ENCODE data around the gene RELB.

Gene RELB

GRCh38 chr19:45079063-45079910, 78.0 kb downstream of the RELB start, which contains the start of gene GEMIN7:
Gene GEMIN7 (plus strand): TSS chr19:45079260. CDS start chr19:45090115, 10,855 bp downstream.
- DNase-seq (ENCODE audit: low spot score) = peak; percentile 72

- DNase-seq (ENCODE audit: low spot score) = no peak
Observed at GRCh38 chr19:45079911-45080370, 78.7 kb downstream of the RELB start.

- no peak for DNase-seq (ENCODE audit: low spot score)
Observed at GRCh38 chr19:45082170-45082569, 80.9 kb downstream of the RELB start.

- no peak for DNase-seq (ENCODE audit: low spot score)
Observed at GRCh38 chr19:45086480-45086879, 85.2 kb downstream of the RELB start.

GRCh38 chr19:45087531-45087930, 86.3 kb downstream of the RELB start:
- DNase-seq (ENCODE audit: low spot score) = no peak
